ENCODE results near the gene ANAPC2.

- TF ChIP-seq BHLHE40 (IDR thresholded peaks at IDR 0.05; ENCODE audit: low read depth, low read length) (no peak), PBX3 (IDR thresholded peaks at IDR 0.05) (no peak), CTCF (IDR thresholded peaks at IDR 0.05) (no peak), EP300 (IDR thresholded peaks at IDR 0.05) (no peak), JUNB (IDR thresholded peaks at IDR 0.05) (no peak), RCOR1 (IDR thresholded peaks at IDR 0.05; ENCODE audit: low read depth, low read length) (no peak)
These were observed 13.0 kb upstream of the ANAPC2 start for GRCh38 chr9:137201205-137201868.
